Stromal cell of bone marrow (primary cell): ENCODE measurements around the gene ASCL1.

ENCODE experiments used
- DNase-seq: peaks from one replicate; pipeline ENCODE4 v3.0.0-alpha.2; 2012; ENCODE audit warnings: low read depth

Gene ASCL1

GRCh38 chr12:102951841-102952240 is 5.6 kb upstream of the ASCL1 start:
- no peak for DNase-seq

DNA sequence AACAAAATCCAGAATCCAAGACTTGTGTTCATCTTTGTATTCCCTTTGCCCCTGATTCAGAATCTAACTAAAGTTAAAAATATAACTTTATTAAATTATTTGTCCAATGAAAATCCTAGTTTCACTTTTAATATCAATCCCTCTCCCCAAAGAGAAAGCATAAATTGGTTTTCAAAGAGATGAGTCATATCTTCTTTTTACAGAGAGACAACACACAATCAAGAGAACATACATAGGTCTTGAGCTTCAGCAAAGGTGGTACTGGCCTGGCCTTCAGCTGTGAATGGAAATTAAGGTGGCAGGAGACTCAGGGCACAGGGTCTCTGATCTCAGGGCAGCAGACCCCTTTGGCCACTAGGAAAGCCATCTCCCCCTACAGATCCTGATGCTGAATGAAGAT is 4.3 kb upstream of the ASCL1 start:
- DNase-seq: no peak

GRCh38 chr12:102954134-102954533 is 3.3 kb upstream of the ASCL1 start:
- no peak for DNase-seq

GRCh38 chr12:102955926-102956737 is 1.3 kb upstream of the ASCL1 start:
- no peak for DNase-seq

DNA sequence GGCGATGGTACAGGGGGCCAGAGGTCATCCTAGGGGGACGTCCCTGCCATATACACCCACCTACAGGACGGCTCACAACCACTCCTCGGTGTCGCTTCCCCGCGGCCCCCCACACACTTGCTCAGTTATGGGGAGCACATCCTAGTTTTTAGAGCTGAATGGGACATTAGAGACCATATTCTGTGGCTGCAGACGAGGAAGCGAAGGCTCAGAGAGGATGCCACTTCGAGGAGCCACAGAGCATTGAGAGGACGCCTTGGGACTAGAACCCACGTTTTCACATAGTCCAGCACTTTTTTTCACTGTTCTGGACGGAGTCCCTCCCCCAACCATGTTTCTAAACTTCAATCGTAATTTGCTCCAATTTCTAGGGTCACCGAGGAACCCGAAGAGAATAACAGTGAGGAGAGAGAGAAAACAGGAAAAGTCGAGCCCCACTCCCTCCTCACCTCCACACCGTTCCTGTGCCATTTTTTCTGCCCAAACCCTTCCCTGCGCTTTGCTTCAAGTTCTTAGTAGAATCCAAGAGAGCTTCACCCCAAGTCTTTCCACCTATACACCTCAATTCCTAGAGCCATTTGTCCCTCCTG is 641 bp upstream of the ASCL1 start:
- no peak for DNase-seq

DNA sequence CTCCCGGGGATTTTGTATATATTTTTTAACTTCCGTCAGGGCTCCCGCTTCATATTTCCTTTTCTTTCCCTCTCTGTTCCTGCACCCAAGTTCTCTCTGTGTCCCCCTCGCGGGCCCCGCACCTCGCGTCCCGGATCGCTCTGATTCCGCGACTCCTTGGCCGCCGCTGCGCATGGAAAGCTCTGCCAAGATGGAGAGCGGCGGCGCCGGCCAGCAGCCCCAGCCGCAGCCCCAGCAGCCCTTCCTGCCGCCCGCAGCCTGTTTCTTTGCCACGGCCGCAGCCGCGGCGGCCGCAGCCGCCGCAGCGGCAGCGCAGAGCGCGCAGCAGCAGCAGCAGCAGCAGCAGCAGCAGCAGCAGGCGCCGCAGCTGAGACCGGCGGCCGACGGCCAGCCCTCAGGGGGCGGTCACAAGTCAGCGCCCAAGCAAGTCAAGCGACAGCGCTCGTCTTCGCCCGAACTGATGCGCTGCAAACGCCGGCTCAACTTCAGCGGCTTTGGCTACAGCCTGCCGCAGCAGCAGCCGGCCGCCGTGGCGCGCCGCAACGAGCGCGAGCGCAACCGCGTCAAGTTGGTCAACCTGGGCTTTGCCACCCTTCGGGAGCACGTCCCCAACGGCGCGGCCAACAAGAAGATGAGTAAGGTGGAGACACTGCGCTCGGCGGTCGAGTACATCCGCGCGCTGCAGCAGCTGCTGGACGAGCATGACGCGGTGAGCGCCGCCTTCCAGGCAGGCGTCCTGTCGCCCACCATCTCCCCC is 777 bp downstream of the ASCL1 start:
- DNase-seq: no peak

DNA sequence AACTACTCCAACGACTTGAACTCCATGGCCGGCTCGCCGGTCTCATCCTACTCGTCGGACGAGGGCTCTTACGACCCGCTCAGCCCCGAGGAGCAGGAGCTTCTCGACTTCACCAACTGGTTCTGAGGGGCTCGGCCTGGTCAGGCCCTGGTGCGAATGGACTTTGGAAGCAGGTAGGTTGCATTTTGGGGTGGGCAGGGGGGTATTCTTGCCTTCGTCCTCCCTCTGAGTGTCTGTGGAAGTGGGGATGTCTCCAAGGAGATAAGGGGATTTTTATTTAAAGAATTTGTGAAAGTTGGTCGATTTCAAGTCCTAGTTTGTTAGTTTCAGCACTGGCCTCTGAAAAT is 1.3 kb downstream of the ASCL1 start:
- no peak for DNase-seq

GRCh38 chr12:102959391-102959790 is 1.9 kb downstream of the ASCL1 start:
- no peak for DNase-seq

GRCh38 chr12:102960766-102961465 is 3.4 kb downstream of the ASCL1 start:
- no peak for DNase-seq

- no peak for DNase-seq
Measured at GRCh38 chr12:102961466-102961855, 4.0 kb downstream of the ASCL1 start.

- DNase-seq: no peak
Measured at GRCh38 chr12:102962532-102962931, 5.1 kb downstream of the ASCL1 start.

DNA sequence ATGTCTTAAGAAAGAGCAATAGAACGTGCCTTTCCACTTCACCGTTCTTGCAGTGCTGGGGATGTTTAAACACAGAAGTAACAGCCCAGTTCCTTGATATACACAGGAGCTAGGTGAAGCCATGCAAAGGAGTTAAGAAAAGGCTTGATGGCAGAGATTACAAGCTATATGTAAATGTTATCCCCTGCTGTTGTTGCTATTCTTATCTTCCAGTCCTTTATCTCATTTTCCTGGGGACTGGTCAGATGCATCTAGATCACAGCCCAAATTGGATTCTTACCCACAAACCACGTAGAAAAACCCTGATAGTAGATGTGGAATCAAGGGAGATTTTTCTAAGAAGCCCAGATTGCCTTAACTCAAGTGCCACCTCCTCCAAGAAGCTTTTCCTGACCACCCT is 5.5 kb downstream of the ASCL1 start:
- no peak for DNase-seq

GRCh38 chr12:102963796-102964195 is 6.3 kb downstream of the ASCL1 start:
- no peak for DNase-seq

- no peak for DNase-seq
Measured at GRCh38 chr12:102964872-102965271, 7.4 kb downstream of the ASCL1 start.

DNA sequence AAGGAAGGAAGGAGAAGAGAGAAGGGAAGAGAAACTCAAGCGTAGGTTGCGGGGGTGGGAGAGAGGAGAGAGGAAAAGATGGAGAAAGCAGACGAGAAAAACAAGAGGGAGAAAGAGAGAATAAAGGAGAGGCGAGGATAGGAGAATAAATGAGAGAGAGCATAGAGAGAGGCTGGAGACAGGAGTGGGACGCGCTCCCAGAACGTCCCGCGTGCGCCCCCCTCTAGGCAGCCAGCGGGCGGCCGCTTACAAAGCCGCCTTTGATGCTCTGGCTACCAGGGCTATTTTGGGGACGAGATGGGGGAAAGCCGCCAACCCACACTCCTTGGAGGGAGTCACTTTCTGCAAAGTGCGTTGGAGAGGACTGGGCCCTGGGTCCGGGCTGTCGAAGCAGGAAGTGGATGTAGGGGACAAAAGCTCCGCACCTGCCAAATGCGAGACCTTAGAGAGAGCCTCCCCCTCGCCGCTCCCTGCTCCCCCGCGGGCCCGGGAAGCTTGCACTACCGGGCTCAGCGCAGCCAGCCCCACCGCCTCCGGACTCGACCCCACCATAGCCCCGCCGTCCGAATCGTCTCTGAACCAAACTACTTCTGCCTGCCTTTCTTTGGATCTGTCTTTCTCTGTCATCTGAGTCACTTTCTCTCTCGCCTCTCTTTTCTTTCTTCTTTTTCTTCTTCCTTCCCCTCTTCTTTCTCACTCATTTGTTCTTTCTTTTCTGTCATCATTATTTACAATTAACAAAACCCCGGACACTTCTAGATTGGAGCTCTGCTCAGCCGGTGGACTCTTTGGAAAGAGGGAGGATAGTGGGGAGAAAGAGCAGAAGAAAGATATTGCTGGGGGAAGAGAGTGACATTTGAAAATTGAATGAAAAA is 8.0 kb downstream of the ASCL1 start:
- no peak for DNase-seq

- DNase-seq: no peak
Measured at GRCh38 chr12:102966200-102966863, 8.9 kb downstream of the ASCL1 start.

- DNase-seq: no peak
Measured at GRCh38 chr12:102970780-102971179, 13.3 kb downstream of the ASCL1 start.

- DNase-seq: no peak
Measured at GRCh38 chr12:102971227-102971626, 13.8 kb downstream of the ASCL1 start.

DNA sequence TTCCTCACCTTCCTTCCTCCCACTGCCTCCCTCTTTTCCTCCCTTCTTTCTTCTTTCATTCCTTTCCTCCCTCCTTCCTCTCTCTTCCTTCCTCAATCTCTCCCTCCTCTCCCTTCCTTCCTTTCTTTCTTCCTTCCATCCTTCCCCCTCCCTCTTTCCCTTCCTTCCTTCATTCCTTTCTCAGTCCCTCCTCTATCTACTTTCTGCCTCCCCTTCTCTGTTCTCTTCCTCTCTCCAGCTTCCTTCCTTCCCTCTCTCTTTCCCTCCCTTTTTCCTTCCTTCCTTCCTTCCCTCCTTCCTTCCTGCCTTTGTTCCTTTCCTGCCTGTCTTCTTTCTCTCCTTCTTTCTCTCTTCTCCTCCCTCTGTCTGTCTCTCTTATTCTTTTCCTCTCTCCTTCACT is 16.1 kb downstream of the ASCL1 start:
- no peak for DNase-seq

DNA sequence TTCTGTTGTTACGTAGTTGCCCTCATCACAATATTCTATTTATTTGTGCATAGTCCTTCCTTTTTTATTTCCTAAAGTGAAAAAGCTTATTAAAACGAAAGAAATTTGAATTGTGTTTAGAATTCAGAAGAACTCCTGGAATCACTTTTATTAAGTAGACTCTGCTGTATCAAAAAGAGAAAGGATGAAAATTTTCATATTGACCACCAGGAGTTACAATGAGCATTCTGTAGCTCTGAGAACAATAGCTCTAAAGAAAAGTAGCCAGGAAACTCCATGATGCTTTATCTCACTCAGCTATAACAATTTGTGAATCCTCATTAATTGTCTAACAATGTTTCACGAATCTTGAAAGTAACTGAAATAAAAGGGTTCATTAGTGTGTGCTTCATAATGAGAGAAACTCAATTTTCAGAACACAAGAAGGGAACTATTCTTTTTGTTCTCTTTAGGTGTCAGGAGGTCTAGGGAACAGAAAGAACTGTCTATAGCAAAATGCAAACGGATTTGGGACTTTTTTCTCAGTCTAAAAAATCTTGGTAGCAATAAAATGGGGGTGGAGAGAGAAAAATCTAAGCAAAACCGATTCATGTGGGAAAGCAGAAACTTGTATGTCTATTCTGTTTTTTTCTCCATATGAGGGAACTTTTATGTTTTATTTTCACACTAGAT is 19.3 kb downstream of the ASCL1 start:
- DNase-seq: no peak
